ENCODE results near the gene FPR3.

DNA sequence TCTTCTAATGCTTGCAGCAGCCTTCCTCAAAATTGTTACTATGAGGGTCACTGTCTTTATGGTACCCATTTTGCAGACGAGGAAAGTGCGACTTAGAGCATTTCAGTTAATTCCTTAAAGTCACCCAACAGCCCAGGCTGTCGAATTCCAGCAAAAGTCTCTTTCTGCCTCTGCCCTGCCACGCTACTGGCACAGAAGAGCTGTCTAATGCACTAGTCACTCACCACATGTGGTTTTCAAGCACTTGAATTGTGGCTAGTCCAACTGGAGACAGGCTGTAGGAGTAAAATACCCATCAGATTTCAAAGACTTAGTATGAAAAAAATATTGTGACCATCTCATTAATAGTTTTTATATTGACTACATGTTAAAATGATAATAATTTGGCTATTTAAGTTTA is 45.0 kb upstream of the FPR3 start:
- TF ChIP-seq, protein P1, sequence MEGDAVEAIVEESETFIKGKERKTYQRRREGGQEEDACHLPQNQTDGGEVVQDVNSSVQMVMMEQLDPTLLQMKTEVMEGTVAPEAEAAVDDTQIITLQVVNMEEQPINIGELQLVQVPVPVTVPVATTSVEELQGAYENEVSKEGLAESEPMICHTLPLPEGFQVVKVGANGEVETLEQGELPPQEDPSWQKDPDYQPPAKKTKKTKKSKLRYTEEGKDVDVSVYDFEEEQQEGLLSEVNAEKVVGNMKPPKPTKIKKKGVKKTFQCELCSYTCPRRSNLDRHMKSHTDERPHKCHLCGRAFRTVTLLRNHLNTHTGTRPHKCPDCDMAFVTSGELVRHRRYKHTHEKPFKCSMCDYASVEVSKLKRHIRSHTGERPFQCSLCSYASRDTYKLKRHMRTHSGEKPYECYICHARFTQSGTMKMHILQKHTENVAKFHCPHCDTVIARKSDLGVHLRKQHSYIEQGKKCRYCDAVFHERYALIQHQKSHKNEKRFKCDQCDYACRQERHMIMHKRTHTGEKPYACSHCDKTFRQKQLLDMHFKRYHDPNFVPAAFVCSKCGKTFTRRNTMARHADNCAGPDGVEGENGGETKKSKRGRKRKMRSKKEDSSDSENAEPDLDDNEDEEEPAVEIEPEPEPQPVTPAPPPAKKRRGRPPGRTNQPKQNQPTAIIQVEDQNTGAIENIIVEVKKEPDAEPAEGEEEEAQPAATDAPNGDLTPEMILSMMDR (IDR thresholded peaks at IDR 0.05; ENCODE audit: insufficient read depth, low read length), result no peak
- TF ChIP-seq POLR2AphosphoS5 (IDR thresholded peaks at IDR 0.05; ENCODE audit: low read depth), result no peak
- TF ChIP-seq, protein P2, sequence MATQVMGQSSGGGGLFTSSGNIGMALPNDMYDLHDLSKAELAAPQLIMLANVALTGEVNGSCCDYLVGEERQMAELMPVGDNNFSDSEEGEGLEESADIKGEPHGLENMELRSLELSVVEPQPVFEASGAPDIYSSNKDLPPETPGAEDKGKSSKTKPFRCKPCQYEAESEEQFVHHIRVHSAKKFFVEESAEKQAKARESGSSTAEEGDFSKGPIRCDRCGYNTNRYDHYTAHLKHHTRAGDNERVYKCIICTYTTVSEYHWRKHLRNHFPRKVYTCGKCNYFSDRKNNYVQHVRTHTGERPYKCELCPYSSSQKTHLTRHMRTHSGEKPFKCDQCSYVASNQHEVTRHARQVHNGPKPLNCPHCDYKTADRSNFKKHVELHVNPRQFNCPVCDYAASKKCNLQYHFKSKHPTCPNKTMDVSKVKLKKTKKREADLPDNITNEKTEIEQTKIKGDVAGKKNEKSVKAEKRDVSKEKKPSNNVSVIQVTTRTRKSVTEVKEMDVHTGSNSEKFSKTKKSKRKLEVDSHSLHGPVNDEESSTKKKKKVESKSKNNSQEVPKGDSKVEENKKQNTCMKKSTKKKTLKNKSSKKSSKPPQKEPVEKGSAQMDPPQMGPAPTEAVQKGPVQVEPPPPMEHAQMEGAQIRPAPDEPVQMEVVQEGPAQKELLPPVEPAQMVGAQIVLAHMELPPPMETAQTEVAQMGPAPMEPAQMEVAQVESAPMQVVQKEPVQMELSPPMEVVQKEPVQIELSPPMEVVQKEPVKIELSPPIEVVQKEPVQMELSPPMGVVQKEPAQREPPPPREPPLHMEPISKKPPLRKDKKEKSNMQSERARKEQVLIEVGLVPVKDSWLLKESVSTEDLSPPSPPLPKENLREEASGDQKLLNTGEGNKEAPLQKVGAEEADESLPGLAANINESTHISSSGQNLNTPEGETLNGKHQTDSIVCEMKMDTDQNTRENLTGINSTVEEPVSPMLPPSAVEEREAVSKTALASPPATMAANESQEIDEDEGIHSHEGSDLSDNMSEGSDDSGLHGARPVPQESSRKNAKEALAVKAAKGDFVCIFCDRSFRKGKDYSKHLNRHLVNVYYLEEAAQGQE (IDR thresholded peaks at IDR 0.05; ENCODE audit: insufficient replicate concordance, low read depth), result no peak
- no peak for TF ChIP-seq SPI1 (IDR thresholded peaks at IDR 0.05; ENCODE audit: borderline replicate concordance, low read depth)
